WTC11 (cell line): ENCODE measurements around the gene ANKZF1.

Experiments
- ARID4B ChIP-seq: sonication (generic); formaldehyde crosslinking; IDR thresholded peaks from 2 replicates; pipeline ENCODE4 v1.8.0; 2023; ENCODE audit warnings: missing genetic modification reagents, mild to moderate bottlenecking, borderline replicate concordance
- E2F4 ChIP-seq: sonication (generic); formaldehyde crosslinking; IDR thresholded peaks from 2 replicates; pipeline ENCODE4 v1.8.1; 2022; ENCODE audit warnings: low read depth, mild to moderate bottlenecking, moderate library complexity, missing genetic modification reagents, borderline replicate concordance
- ELF4 ChIP-seq: sonication (generic); formaldehyde crosslinking; IDR thresholded peaks from 2 replicates; pipeline ENCODE4 v1.8.1; 2022; ENCODE audit warnings: low read depth, mild to moderate bottlenecking, moderate library complexity, missing genetic modification reagents
- FOXJ3 ChIP-seq: sonication (generic); formaldehyde crosslinking; IDR thresholded peaks from 2 replicates; pipeline ENCODE4 v1.9.0; 2021; ENCODE audit warnings: missing genetic modification reagents, mild to moderate bottlenecking, borderline replicate concordance
- NR1H2 ChIP-seq: sonication (generic); formaldehyde crosslinking; IDR thresholded peaks from 2 replicates; pipeline ENCODE4 v1.9.0; 2021; ENCODE audit warnings: mild to moderate bottlenecking, moderate library complexity, missing genetic modification reagents
- NR2C2 ChIP-seq: sonication (generic); formaldehyde crosslinking; IDR thresholded peaks from 2 replicates; pipeline ENCODE4 v1.8.0; 2022; ENCODE audit warnings: mild to moderate bottlenecking, missing genetic modification reagents
- SP1 ChIP-seq: sonication (generic); formaldehyde crosslinking; conservative IDR thresholded peaks from 2 replicates; pipeline ENCODE4 v1.8.1; 2022; ENCODE audit warnings: missing genetic modification reagents
- ZNF232 ChIP-seq: sonication (generic); formaldehyde crosslinking; IDR thresholded peaks from 2 replicates; pipeline ENCODE4 v1.8.0; 2022; ENCODE audit warnings: mild to moderate bottlenecking, missing genetic modification reagents
- TF ChIP-seq, protein P1 (sequence below): fragments of 200-600 bp; IDR thresholded peaks from 2 replicates; pipeline ENCODE4 v1.8.0; 2022; ENCODE audit warnings: antibody characterized with exemption
- TF ChIP-seq, protein P2 (sequence below): sonication (generic); formaldehyde crosslinking; IDR thresholded peaks from 2 replicates; pipeline ENCODE4 v1.8.1; 2023; ENCODE audit warnings: mild to moderate bottlenecking, missing genetic modification reagents
- TF ChIP-seq, protein P3 (sequence below): sonication (generic); formaldehyde crosslinking; IDR thresholded peaks from 2 replicates; pipeline ENCODE4 v1.8.0; 2023; ENCODE audit warnings: missing genetic modification reagents
- TF ChIP-seq, protein P4 (sequence below): sonication (generic); formaldehyde crosslinking; IDR thresholded peaks from 2 replicates; pipeline ENCODE4 v1.8.0; 2022; ENCODE audit warnings: missing genetic modification reagents

- TF ChIP-seq SP1 (CRISPR knock-in tag): no peak
- TF ChIP-seq, protein P1, sequence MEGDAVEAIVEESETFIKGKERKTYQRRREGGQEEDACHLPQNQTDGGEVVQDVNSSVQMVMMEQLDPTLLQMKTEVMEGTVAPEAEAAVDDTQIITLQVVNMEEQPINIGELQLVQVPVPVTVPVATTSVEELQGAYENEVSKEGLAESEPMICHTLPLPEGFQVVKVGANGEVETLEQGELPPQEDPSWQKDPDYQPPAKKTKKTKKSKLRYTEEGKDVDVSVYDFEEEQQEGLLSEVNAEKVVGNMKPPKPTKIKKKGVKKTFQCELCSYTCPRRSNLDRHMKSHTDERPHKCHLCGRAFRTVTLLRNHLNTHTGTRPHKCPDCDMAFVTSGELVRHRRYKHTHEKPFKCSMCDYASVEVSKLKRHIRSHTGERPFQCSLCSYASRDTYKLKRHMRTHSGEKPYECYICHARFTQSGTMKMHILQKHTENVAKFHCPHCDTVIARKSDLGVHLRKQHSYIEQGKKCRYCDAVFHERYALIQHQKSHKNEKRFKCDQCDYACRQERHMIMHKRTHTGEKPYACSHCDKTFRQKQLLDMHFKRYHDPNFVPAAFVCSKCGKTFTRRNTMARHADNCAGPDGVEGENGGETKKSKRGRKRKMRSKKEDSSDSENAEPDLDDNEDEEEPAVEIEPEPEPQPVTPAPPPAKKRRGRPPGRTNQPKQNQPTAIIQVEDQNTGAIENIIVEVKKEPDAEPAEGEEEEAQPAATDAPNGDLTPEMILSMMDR: no peak
- TF ChIP-seq, protein P2, sequence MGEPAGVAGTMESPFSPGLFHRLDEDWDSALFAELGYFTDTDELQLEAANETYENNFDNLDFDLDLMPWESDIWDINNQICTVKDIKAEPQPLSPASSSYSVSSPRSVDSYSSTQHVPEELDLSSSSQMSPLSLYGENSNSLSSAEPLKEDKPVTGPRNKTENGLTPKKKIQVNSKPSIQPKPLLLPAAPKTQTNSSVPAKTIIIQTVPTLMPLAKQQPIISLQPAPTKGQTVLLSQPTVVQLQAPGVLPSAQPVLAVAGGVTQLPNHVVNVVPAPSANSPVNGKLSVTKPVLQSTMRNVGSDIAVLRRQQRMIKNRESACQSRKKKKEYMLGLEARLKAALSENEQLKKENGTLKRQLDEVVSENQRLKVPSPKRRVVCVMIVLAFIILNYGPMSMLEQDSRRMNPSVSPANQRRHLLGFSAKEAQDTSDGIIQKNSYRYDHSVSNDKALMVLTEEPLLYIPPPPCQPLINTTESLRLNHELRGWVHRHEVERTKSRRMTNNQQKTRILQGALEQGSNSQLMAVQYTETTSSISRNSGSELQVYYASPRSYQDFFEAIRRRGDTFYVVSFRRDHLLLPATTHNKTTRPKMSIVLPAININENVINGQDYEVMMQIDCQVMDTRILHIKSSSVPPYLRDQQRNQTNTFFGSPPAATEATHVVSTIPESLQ (CRISPR knock-in tag): no peak
- TF ChIP-seq NR2C2: no peak
- TF ChIP-seq, protein P3, sequence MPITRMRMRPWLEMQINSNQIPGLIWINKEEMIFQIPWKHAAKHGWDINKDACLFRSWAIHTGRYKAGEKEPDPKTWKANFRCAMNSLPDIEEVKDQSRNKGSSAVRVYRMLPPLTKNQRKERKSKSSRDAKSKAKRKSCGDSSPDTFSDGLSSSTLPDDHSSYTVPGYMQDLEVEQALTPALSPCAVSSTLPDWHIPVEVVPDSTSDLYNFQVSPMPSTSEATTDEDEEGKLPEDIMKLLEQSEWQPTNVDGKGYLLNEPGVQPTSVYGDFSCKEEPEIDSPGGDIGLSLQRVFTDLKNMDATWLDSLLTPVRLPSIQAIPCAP: no peak
- TF ChIP-seq ELF4 (CRISPR knock-in tag): no peak
- no peak for TF ChIP-seq ARID4B (CRISPR knock-in tag)
- TF ChIP-seq NR1H2 (CRISPR knock-in tag): no peak
- no peak for TF ChIP-seq FOXJ3 (CRISPR knock-in tag)
- TF ChIP-seq, protein P4, sequence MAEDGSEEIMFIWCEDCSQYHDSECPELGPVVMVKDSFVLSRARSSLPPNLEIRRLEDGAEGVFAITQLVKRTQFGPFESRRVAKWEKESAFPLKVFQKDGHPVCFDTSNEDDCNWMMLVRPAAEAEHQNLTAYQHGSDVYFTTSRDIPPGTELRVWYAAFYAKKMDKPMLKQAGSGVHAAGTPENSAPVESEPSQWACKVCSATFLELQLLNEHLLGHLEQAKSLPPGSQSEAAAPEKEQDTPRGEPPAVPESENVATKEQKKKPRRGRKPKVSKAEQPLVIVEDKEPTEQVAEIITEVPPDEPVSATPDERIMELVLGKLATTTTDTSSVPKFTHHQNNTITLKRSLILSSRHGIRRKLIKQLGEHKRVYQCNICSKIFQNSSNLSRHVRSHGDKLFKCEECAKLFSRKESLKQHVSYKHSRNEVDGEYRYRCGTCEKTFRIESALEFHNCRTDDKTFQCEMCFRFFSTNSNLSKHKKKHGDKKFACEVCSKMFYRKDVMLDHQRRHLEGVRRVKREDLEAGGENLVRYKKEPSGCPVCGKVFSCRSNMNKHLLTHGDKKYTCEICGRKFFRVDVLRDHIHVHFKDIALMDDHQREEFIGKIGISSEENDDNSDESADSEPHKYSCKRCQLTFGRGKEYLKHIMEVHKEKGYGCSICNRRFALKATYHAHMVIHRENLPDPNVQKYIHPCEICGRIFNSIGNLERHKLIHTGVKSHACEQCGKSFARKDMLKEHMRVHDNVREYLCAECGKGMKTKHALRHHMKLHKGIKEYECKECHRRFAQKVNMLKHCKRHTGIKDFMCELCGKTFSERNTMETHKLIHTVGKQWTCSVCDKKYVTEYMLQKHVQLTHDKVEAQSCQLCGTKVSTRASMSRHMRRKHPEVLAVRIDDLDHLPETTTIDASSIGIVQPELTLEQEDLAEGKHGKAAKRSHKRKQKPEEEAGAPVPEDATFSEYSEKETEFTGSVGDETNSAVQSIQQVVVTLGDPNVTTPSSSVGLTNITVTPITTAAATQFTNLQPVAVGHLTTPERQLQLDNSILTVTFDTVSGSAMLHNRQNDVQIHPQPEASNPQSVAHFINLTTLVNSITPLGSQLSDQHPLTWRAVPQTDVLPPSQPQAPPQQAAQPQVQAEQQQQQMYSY (CRISPR knock-in tag): no peak
- TF ChIP-seq E2F4 (CRISPR knock-in tag): no peak
- no peak for TF ChIP-seq ZNF232 (CRISPR knock-in tag)
Measured at GRCh38 chr2:219215871-219216534, 13.6 kb upstream of the ANKZF1 start.
